NOMO-1 (cell line): Measurements from ENCODE around the gene CCL14.
"Not testable (repeated sequence)": the region's sequence is repeated elsewhere in the genome, so short reads cannot be mapped to it uniquely, and the experiment has no call there.

Source experiments
- DNase-seq, 2 experiments: peaks; one replicate each; lab custom pipeline; 2025; ENCODE audit not compliant: unreplicated experiment in 2 of 2; lab: John Stamatoyannopoulos, UW

Gene CCL14

GRCh38 chr17:35995346-35995745, 8.8 kb upstream of the CCL14 start:
- DNase-seq, result not testable (repeated sequence)

- DNase-seq, result no peak
These were observed 4.5 kb upstream of the CCL14 start for GRCh38 chr17:35991075-35991474.

GRCh38 chr17:35988164-35988563, 1.6 kb upstream of the CCL14 start:
- no peak for DNase-seq

GRCh38 chr17:35984140-35984539, 2.4 kb downstream of the CCL14 start:
- DNase-seq, result no peak

- no peak for DNase-seq
These were observed 3.9 kb downstream of the CCL14 start for GRCh38 chr17:35982409-35983191.

- DNase-seq, result no peak
These were observed 4.6 kb downstream of the CCL14 start for GRCh38 chr17:35981908-35982330.

- no peak for DNase-seq
These were observed 5.3 kb downstream of the CCL14 start, which contains the start of gene CCL16 for GRCh38 chr17:35981246-35981645. TSS of gene CCL16 (minus strand) at chr17:35981497. CDS start at chr17:35981420, 77 bp downstream.

GRCh38 chr17:35978346-35978745, 8.2 kb downstream of the CCL14 start:
- no peak for DNase-seq

GRCh38 chr17:35977509-35977908, 9.0 kb downstream of the CCL14 start:
- DNase-seq, result no peak

GRCh38 chr17:35973333-35974260, 12.9 kb downstream of the CCL14 start:
- DNase-seq, result no peak

- no peak for DNase-seq
These were observed 13.6 kb downstream of the CCL14 start for GRCh38 chr17:35972945-35973332.

- no peak for DNase-seq
These were observed 14.0 kb downstream of the CCL14 start for GRCh38 chr17:35972535-35972934.

GRCh38 chr17:35972066-35972465, 14.5 kb downstream of the CCL14 start:
- no peak for DNase-seq

GRCh38 chr17:35969558-35970380, 16.8 kb downstream of the CCL14 start:
- peak; percentile 16 to 76 for DNase-seq

- peak; percentile 14 to 27 for DNase-seq
These were observed 17.9 kb downstream of the CCL14 start for GRCh38 chr17:35968520-35969054.

GRCh38 chr17:35965272-35965671, 21.3 kb downstream of the CCL14 start:
- DNase-seq, result no peak

GRCh38 chr17:35963663-35964062, 22.9 kb downstream of the CCL14 start:
- DNase-seq, result no peak

GRCh38 chr17:35953720-35954119, 32.8 kb downstream of the CCL14 start:
- no peak for DNase-seq

GRCh38 chr17:35949401-35949800, 37.1 kb downstream of the CCL14 start:
- no peak for DNase-seq

- DNase-seq, result no peak
These were observed 38.4 kb downstream of the CCL14 start for GRCh38 chr17:35948092-35948491.
